Astrocyte (in vitro differentiated cells and primary cell): Measurements from ENCODE around the gene DELE1.

Source experiments
- EZH2 ChIP-seq: IDR thresholded peaks from 2 replicates; pipeline ENCODE4 v1.6.1; 2012; ENCODE audit warnings: mild to moderate bottlenecking, low read length, inconsistent platforms; ENCODE audit not compliant: insufficient read depth
- TF ChIP-seq, protein P1 (sequence below): IDR thresholded peaks from 2 replicates; pipeline ENCODE4 v1.5.1; 2011; ENCODE audit warnings: low read depth, mild to moderate bottlenecking, inconsistent platforms, low read length, moderate library complexity; ENCODE audit not compliant: insufficient read depth

DNA sequence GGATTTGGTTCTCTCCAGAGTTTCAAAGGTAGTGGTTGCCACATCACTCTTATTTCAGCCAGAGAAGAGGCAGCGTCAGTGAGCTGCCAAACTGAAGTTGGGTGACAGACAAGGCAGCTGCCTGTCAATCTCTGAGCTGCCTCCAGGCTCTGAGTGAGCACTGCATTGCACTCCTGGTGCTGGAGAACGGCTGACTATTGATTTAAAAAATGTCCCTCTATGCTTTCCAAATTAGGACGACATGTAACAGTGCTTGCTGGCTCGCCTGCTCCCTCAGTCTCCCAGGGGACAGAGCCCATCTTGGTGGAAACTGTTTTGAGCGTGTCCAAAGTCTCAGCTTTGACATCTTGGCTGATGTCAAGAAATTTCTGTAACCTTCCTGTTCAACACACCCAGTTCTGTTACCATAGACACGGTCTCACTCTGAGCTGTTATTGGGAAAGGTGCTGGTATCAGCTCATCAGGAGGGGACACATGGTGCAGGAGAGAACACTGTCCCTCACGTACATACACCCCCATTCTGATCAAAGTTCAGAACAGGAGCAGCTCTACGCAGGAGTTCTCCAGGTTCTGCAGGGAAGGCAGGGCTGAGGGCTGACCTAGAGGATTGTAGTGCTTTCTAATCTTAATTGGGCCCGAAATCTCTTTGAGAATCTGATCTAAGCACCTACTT is 18.6 kb downstream of the DELE1 start:
- TF ChIP-seq, protein P1, sequence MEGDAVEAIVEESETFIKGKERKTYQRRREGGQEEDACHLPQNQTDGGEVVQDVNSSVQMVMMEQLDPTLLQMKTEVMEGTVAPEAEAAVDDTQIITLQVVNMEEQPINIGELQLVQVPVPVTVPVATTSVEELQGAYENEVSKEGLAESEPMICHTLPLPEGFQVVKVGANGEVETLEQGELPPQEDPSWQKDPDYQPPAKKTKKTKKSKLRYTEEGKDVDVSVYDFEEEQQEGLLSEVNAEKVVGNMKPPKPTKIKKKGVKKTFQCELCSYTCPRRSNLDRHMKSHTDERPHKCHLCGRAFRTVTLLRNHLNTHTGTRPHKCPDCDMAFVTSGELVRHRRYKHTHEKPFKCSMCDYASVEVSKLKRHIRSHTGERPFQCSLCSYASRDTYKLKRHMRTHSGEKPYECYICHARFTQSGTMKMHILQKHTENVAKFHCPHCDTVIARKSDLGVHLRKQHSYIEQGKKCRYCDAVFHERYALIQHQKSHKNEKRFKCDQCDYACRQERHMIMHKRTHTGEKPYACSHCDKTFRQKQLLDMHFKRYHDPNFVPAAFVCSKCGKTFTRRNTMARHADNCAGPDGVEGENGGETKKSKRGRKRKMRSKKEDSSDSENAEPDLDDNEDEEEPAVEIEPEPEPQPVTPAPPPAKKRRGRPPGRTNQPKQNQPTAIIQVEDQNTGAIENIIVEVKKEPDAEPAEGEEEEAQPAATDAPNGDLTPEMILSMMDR: no peak
- no peak for TF ChIP-seq EZH2
